Trophoblast cell (in vitro differentiated cells and primary cell): ENCODE data around the gene SPACA4.

Source experiments
- DNase-seq, 2 donors: peaks; one replicate each; pipeline ENCODE4 v3.0.0-alpha.2; 2016
- H2AFZ ChIP-seq: 2 replicates; pipeline ENCODE4 v1.6.1; 2013; ENCODE audit warnings: low read length, moderate library complexity, mild to moderate bottlenecking; ENCODE audit not compliant: insufficient read depth, poor library complexity
- H2AK5ac ChIP-seq: 2 replicates; pipeline ENCODE4 v1.6.1; 2013; ENCODE audit warnings: mild to moderate bottlenecking, low read length
- H2BK120ac ChIP-seq: 2 replicates; pipeline ENCODE4 v1.6.1; 2013; ENCODE audit warnings: low read length, mild to moderate bottlenecking, moderate library complexity; ENCODE audit not compliant: insufficient read depth, poor library complexity
- H2BK12ac ChIP-seq: 2 replicates; pipeline ENCODE4 v1.6.1; 2013; ENCODE audit warnings: mild to moderate bottlenecking, low read length, moderate library complexity
- H2BK5ac ChIP-seq: 2 replicates; pipeline ENCODE4 v1.6.1; 2013; ENCODE audit warnings: low read length, low read depth, moderate library complexity, mild to moderate bottlenecking; ENCODE audit not compliant: poor library complexity
- H3K14ac ChIP-seq: 2 replicates; pipeline ENCODE4 v1.6.1; 2013; ENCODE audit warnings: mild to moderate bottlenecking, low read length
- H3K18ac ChIP-seq: 2 replicates; pipeline ENCODE4 v1.6.1; 2013; ENCODE audit warnings: mild to moderate bottlenecking, low read length
- H3K23ac ChIP-seq: 2 replicates; pipeline ENCODE4 v1.6.1; 2013; ENCODE audit warnings: low read length
- H3K27ac ChIP-seq: 2 replicates; pipeline ENCODE4 v1.5.1; 2013; ENCODE audit warnings: low read depth, mild to moderate bottlenecking, inconsistent platforms, low read length, moderate library complexity
- H3K27me3 ChIP-seq: 2 replicates; pipeline ENCODE4 v1.6.1; 2013; ENCODE audit warnings: inconsistent platforms, mild to moderate bottlenecking, low read length, moderate library complexity; ENCODE audit not compliant: insufficient read depth
- H3K36me3 ChIP-seq, 2 experiments: 1 replicate in 1 of 2; 2 replicates in 1 of 2; pipeline ENCODE4 v1.6.1; 2013; ENCODE audit warnings: low read length in 2 of 2, mild to moderate bottlenecking in 2 of 2, moderate library complexity in 1 of 2; ENCODE audit not compliant: insufficient read depth in 2 of 2, control insufficient read depth in 1 of 2
- H3K4ac ChIP-seq: 2 replicates; pipeline ENCODE4 v1.6.1; 2013; ENCODE audit warnings: low read depth, mild to moderate bottlenecking, low read length, moderate library complexity
- H3K4me1 ChIP-seq, 2 experiments: 1 replicate in 1 of 2; 2 replicates in 1 of 2; pipeline ENCODE4 v1.6.1; 2013; ENCODE audit warnings: low read length in 2 of 2, mild to moderate bottlenecking in 2 of 2, moderate library complexity in 1 of 2; ENCODE audit not compliant: insufficient read depth in 2 of 2, control insufficient read depth in 1 of 2
- H3K4me2 ChIP-seq: 2 replicates; pipeline ENCODE4 v1.6.1; 2013; ENCODE audit warnings: inconsistent platforms, mild to moderate bottlenecking, low read length, moderate library complexity
- H3K4me3 ChIP-seq: 2 replicates; pipeline ENCODE4 v1.5.1; 2013; ENCODE audit warnings: mild to moderate bottlenecking, low read depth, low read length, inconsistent platforms
- H3K79me1 ChIP-seq: one replicate; pipeline ENCODE4 v1.6.1; 2013; ENCODE audit warnings: low read length
- H3K79me2 ChIP-seq: 2 replicates; pipeline ENCODE4 v1.6.1; 2013; ENCODE audit warnings: low read length, mild to moderate bottlenecking; ENCODE audit not compliant: control insufficient read depth, insufficient read depth, poor library complexity
- H3K9ac ChIP-seq: 2 replicates; pipeline ENCODE4 v1.6.1; 2013; ENCODE audit warnings: mild to moderate bottlenecking, low read length
- H3K9me3 ChIP-seq: 2 replicates; pipeline ENCODE4 v1.6.1; 2013; ENCODE audit warnings: low read depth, mild to moderate bottlenecking, control low read depth, inconsistent platforms, low read length; ENCODE audit not compliant: insufficient read depth
- H4K12ac ChIP-seq: 2 replicates; pipeline ENCODE4 v1.6.1; 2013; ENCODE audit warnings: low read depth, mild to moderate bottlenecking, low read length, moderate library complexity
- H4K8ac ChIP-seq: 2 replicates; pipeline ENCODE4 v1.6.1; 2013; ENCODE audit warnings: low read depth, mild to moderate bottlenecking, low read length, moderate library complexity
- H4K91ac ChIP-seq: one replicate; pipeline ENCODE4 v1.6.1; 2013; ENCODE audit warnings: low read depth, mild to moderate bottlenecking, low read length, moderate library complexity
- WGBS: extraction: QIAGEN DNeasy Blood & Tissue Kit; methylation state at CpG from one replicate; pipeline ENCODE4 v1.1.7; 2013; ENCODE audit warnings: missing lambda C conversion rate; ENCODE audit not compliant: insufficient read length, insufficient coverage; ENCODE audit errors: extremely low coverage; 5-methylcytosine and 5-hydroxymethylcytosine counted together

Gene SPACA4

GRCh38 chr19:48614436-48615230 lies 8.1 kb downstream of the SPACA4 start, which contains the start of gene FAM83E:
FAM83E (minus strand) TSS chr19:48615076; CDS start chr19:48613372, 1,704 bp downstream.
- no peak within 1 kb of the TSS for H3K4me3 ChIP-seq
- no peak within 1 kb of the TSS for H4K91ac ChIP-seq
- H3K9me3 ChIP-seq = peaks cover 3% of the 10 kb centered on the region
- peak within 1 kb of the TSS; percentile 25 for H3K18ac ChIP-seq
- H3K9ac ChIP-seq = no peak within 1 kb of the TSS
- DNase-seq = peak in 1 of 2 donors; percentile 53
- peaks cover 34 to 37% of the 10 kb centered on the region in 2 experiments for H3K36me3 ChIP-seq
- peaks cover 16% of the 10 kb centered on the region for H3K79me2 ChIP-seq
- H4K12ac ChIP-seq = no peak within 1 kb of the TSS
- no peak within 1 kb of the TSS for H2AK5ac ChIP-seq
- no peak within 1 kb of the TSS for H3K14ac ChIP-seq
- no CpG with 5 or more reads among the region's 31 CpGs for WGBS
- no peak within 1 kb of the TSS for H2BK5ac ChIP-seq
- H2BK120ac ChIP-seq = no peak within 1 kb of the TSS
- no peak within 1 kb of the TSS for H3K4me2 ChIP-seq
- peaks cover 6% of the 10 kb centered on the region for H3K79me1 ChIP-seq
- peaks cover 5 to 11% of the 10 kb centered on the region in 2 experiments for H3K4me1 ChIP-seq
- H2BK12ac ChIP-seq = no peak within 1 kb of the TSS
- H2AFZ ChIP-seq = no peak within 1 kb of the TSS
- no peak within 1 kb of the TSS for H4K8ac ChIP-seq
- H3K23ac ChIP-seq = no peak within 1 kb of the TSS
- H3K4ac ChIP-seq = no peak within 1 kb of the TSS
- H3K27me3 ChIP-seq = no peaks in the 10 kb centered on the region
- H3K27ac ChIP-seq = peak within 1 kb of the TSS; percentile 13

GRCh38 chr19:48615231-48616040 lies 8.9 kb downstream of the SPACA4 start:
- H4K91ac ChIP-seq = no peak overlapping the region
- H3K79me2 ChIP-seq = peaks cover 16% of the 10 kb centered on the region
- no peaks in the 10 kb centered on the region for H3K27me3 ChIP-seq
- no peak overlapping the region for H3K14ac ChIP-seq
- H2BK5ac ChIP-seq = no peak overlapping the region
- no peak overlapping the region for H3K9ac ChIP-seq
- no peak overlapping the region for H2AFZ ChIP-seq
- peaks cover 2% of the 10 kb centered on the region for H3K9me3 ChIP-seq
- no peak overlapping the region for H3K27ac ChIP-seq
- peaks cover 9% of the 10 kb centered on the region for H3K79me1 ChIP-seq
- no peak overlapping the region for H3K4ac ChIP-seq
- no peak overlapping the region for H2BK12ac ChIP-seq
- H3K23ac ChIP-seq = no peak overlapping the region
- no peak overlapping the region for H2BK120ac ChIP-seq
- no peak overlapping the region for H3K4me2 ChIP-seq
- H2AK5ac ChIP-seq = no peak overlapping the region
- WGBS = no CpG with 5 or more reads among the region's 19 CpGs
- H4K12ac ChIP-seq = no peak overlapping the region
- H3K36me3 ChIP-seq = peaks cover 34 to 37% of the 10 kb centered on the region in 2 experiments
- H3K18ac ChIP-seq = peak overlapping the region; percentile 25
- H3K4me3 ChIP-seq = no peak overlapping the region
- H4K8ac ChIP-seq = no peak overlapping the region
- H3K4me1 ChIP-seq = peaks cover 5 to 13% of the 10 kb centered on the region in 2 experiments
- no peak for DNase-seq

GRCh38 chr19:48616041-48616436 lies 9.5 kb downstream of the SPACA4 start:
- H2BK12ac ChIP-seq = no peak overlapping the region
- H3K4me2 ChIP-seq = no peak overlapping the region
- no peak overlapping the region for H4K91ac ChIP-seq
- H2AFZ ChIP-seq = no peak overlapping the region
- peaks cover 2% of the 10 kb centered on the region for H3K9me3 ChIP-seq
- H3K4me1 ChIP-seq = peaks cover 5 to 13% of the 10 kb centered on the region in 2 experiments
- no peak overlapping the region for H3K9ac ChIP-seq
- H3K14ac ChIP-seq = no peak overlapping the region
- H3K79me2 ChIP-seq = peaks cover 16% of the 10 kb centered on the region
- H4K12ac ChIP-seq = no peak overlapping the region
- H2AK5ac ChIP-seq = no peak overlapping the region
- no peak overlapping the region for H3K4ac ChIP-seq
- no peak overlapping the region for H3K23ac ChIP-seq
- peaks cover 34 to 37% of the 10 kb centered on the region in 2 experiments for H3K36me3 ChIP-seq
- no peak overlapping the region for H2BK120ac ChIP-seq
- H3K27me3 ChIP-seq = no peaks in the 10 kb centered on the region
- no peak for DNase-seq
- no peak overlapping the region for H3K27ac ChIP-seq
- WGBS = no CpG with 5 or more reads among the region's 16 CpGs
- no peak overlapping the region for H2BK5ac ChIP-seq
- peaks cover 9% of the 10 kb centered on the region for H3K79me1 ChIP-seq
- H4K8ac ChIP-seq = no peak overlapping the region
- H3K4me3 ChIP-seq = no peak overlapping the region
- H3K18ac ChIP-seq = peak overlapping the region; percentile 25

GRCh38 chr19:48616491-48617056 lies 10.0 kb downstream of the SPACA4 start:
- no peak overlapping the region for H2BK120ac ChIP-seq
- peaks cover 2% of the 10 kb centered on the region for H3K9me3 ChIP-seq
- peaks cover 5 to 13% of the 10 kb centered on the region in 2 experiments for H3K4me1 ChIP-seq
- H3K9ac ChIP-seq = no peak overlapping the region
- H3K4me2 ChIP-seq = peak overlapping the region; percentile 66
- no peak overlapping the region for H2AK5ac ChIP-seq
- H3K4ac ChIP-seq = peak overlapping the region; percentile 77
- peaks cover 16% of the 10 kb centered on the region for H3K79me2 ChIP-seq
- no peak overlapping the region for H4K8ac ChIP-seq
- no peak overlapping the region for H3K14ac ChIP-seq
- no peak overlapping the region for H4K12ac ChIP-seq
- no peaks in the 10 kb centered on the region for H3K27me3 ChIP-seq
- H3K27ac ChIP-seq = no peak overlapping the region
- H3K36me3 ChIP-seq = peaks cover 34 to 37% of the 10 kb centered on the region in 2 experiments
- peak overlapping the region; percentile 64 for H3K18ac ChIP-seq
- no peak overlapping the region for H2AFZ ChIP-seq
- no peak for DNase-seq
- H2BK5ac ChIP-seq = no peak overlapping the region
- H3K79me1 ChIP-seq = peaks cover 9% of the 10 kb centered on the region
- WGBS = no CpG with 5 or more reads among the region's 12 CpGs
- no peak overlapping the region for H2BK12ac ChIP-seq
- no peak overlapping the region for H3K4me3 ChIP-seq
- H3K23ac ChIP-seq = no peak overlapping the region
- H4K91ac ChIP-seq = no peak overlapping the region
